GM23338 (cell line): Measurements from ENCODE around the gene SH3RF3. TPM values are rescaled to one million over a fixed set of nuclear protein-coding genes. Genes with fewer than 3 reads are reported as not detected.

Experiments used
- ATAC-seq: fragments of 200-7000 bp; cut with Tn5 transposase; 3 replicates; pipeline ENCODE4 v1.9.1; 2020
- DNase-seq: peaks from one replicate; pipeline ENCODE4 v3.0.0-alpha.2; 2015; ENCODE audit warnings: low spot score
- H2AFZ ChIP-seq: fragments of 200-600 bp; sonication (generic); 2 replicates; pipeline ENCODE4 v1.8.0; 2016; ENCODE audit warnings: antibody characterized with exemption, mild to moderate bottlenecking, moderate library complexity
- H3F3A ChIP-seq: fragments of 200-600 bp; sonication (generic); replicated peaks from 2 replicates; pipeline ENCODE4 v1.8.0; 2017; ENCODE audit warnings: antibody characterized with exemption, mixed run types, low read depth
- H3K27ac ChIP-seq: fragments of 200-600 bp; sonication (generic); 2 replicates; pipeline ENCODE4 v1.6.1; 2016; ENCODE audit warnings: low read depth
- H3K27me3 ChIP-seq: fragments of 200-600 bp; sonication (generic); 2 replicates; pipeline ENCODE4 v1.8.0; 2016; ENCODE audit warnings: mild to moderate bottlenecking, mixed run types, moderate library complexity; ENCODE audit not compliant: insufficient read depth
- H3K36me3 ChIP-seq: fragments of 200-600 bp; sonication (generic); 2 replicates; pipeline ENCODE4 v1.8.0; 2016; ENCODE audit warnings: mild to moderate bottlenecking; ENCODE audit not compliant: insufficient read depth
- H3K4me1 ChIP-seq: fragments of 200-600 bp; sonication (generic); 2 replicates; pipeline ENCODE4 v1.8.0; 2016; ENCODE audit warnings: mild to moderate bottlenecking, moderate library complexity; ENCODE audit not compliant: insufficient read depth
- H3K4me2 ChIP-seq: fragments of 200-600 bp; sonication (generic); 2 replicates; pipeline ENCODE4 v1.7.1; 2017; ENCODE audit warnings: mixed run types
- H3K4me3 ChIP-seq: fragments of 200-600 bp; sonication (generic); 2 replicates; pipeline ENCODE4 v1.6.1; 2016; ENCODE audit warnings: mixed run types
- H3K79me2 ChIP-seq: fragments of 200-600 bp; sonication (generic); replicated peaks from 2 replicates; pipeline ENCODE4 v1.8.0; 2017; ENCODE audit warnings: mild to moderate bottlenecking; ENCODE audit not compliant: insufficient read depth
- H3K9me2 ChIP-seq: fragments of 200-600 bp; sonication (generic); 2 replicates; pipeline ENCODE4 v1.8.0; 2017; ENCODE audit not compliant: insufficient read depth
- H4K20me1 ChIP-seq: fragments of 200-600 bp; sonication (generic); replicated peaks from 2 replicates; pipeline ENCODE4 v1.8.0; 2017; ENCODE audit warnings: mild to moderate bottlenecking; ENCODE audit not compliant: insufficient read depth
- H3K27ac Mint-ChIP-seq: 2 replicates; pipeline ENCODE4 v1.8.0; 2020; ENCODE audit warnings: inconsistent platforms, mild to moderate bottlenecking, moderate library complexity, mixed read lengths
- H3K27me3 Mint-ChIP-seq: 3 replicates; pipeline ENCODE4 v1.8.0; 2022; ENCODE audit warnings: low read depth, mild to moderate bottlenecking, moderate library complexity, mixed read lengths, inconsistent platforms; ENCODE audit not compliant: insufficient read depth, poor library complexity
- H3K36me3 Mint-ChIP-seq: 3 replicates; pipeline ENCODE4 v1.8.0; 2021; ENCODE audit warnings: low read depth, mild to moderate bottlenecking, inconsistent platforms, moderate library complexity, mixed read lengths
- H3K4me1 Mint-ChIP-seq: 3 replicates; pipeline ENCODE4 v1.8.0; 2020; ENCODE audit warnings: mild to moderate bottlenecking, inconsistent platforms, mixed read lengths
- H3K4me3 Mint-ChIP-seq: 3 replicates; pipeline ENCODE4 v1.8.0; 2021; ENCODE audit warnings: moderate library complexity, mild to moderate bottlenecking, inconsistent platforms, mixed read lengths
- H3K9me3 Mint-ChIP-seq: 3 replicates; pipeline ENCODE4 v1.8.0; 2020; ENCODE audit warnings: moderate library complexity, mild to moderate bottlenecking, inconsistent platforms, mixed read lengths
- CREB1 ChIP-seq: fragments of 250-450 bp; sonication (Bioruptor Pico); IDR thresholded peaks from 2 replicates; pipeline ENCODE4 v1.5.0; 2020; ENCODE audit warnings: low read depth, mild to moderate bottlenecking, moderate library complexity
- EZH2 ChIP-seq: fragments of 200-600 bp; sonication (generic); IDR thresholded peaks from one replicate; pipeline ENCODE4 v1.8.0; 2017; ENCODE audit warnings: antibody characterized with exemption, mild to moderate bottlenecking, low read depth; ENCODE audit not compliant: unreplicated experiment
- EZH2phosphoT487 ChIP-seq: fragments of 200-600 bp; sonication (generic); IDR thresholded peaks from one replicate; pipeline ENCODE4 v1.8.1; 2018; ENCODE audit warnings: antibody characterized with exemption; ENCODE audit not compliant: unreplicated experiment
- JUNB ChIP-seq: IDR thresholded peaks from one replicate; pipeline ENCODE4 v1.6.1; 2016; ENCODE audit warnings: antibody characterized with exemption; ENCODE audit not compliant: unreplicated experiment
- NANOG ChIP-seq: IDR thresholded peaks from 2 replicates; pipeline ENCODE4 v1.6.1; 2016; ENCODE audit warnings: antibody characterized with exemption, borderline replicate concordance
- POLR2AphosphoS5 ChIP-seq: IDR thresholded peaks from 2 replicates; pipeline ENCODE4 v1.6.1; 2016; ENCODE audit warnings: antibody characterized with exemption, low read depth
- STAT1 ChIP-seq: IDR thresholded peaks from one replicate; pipeline ENCODE4 v1.6.1; 2016; ENCODE audit warnings: antibody characterized with exemption; ENCODE audit not compliant: unreplicated experiment
- ZNF114 ChIP-seq: fragments of 250-450 bp; sonication (Bioruptor Pico); IDR thresholded peaks from 2 replicates; pipeline ENCODE4 v1.5.0; 2020; ENCODE audit warnings: mild to moderate bottlenecking, moderate library complexity
- ZNF331 ChIP-seq: fragments of 250-450 bp; sonication (Bioruptor Pico); IDR thresholded peaks from 2 replicates; pipeline ENCODE4 v1.5.0; 2020; ENCODE audit warnings: low read depth, mild to moderate bottlenecking, moderate library complexity
- polyA plus RNA-seq: library from polyadenylated mRNA; unstranded; fragments of >200 nt; fragmentation: Nextera tagmentation; extraction: Ambion mirVana; gene quantifications from 2 replicates; pipeline ENCODE4 v1.2.1, GENCODE V29; 2016
- total RNA-seq: library from RNA; depleted of rRNA; stranded (reverse); fragments of >200 nt; shearing (Covaris generic); gene quantifications from 2 replicates; pipeline ENCODE4 v1.2.3, GENCODE V29; 2014
- TF ChIP-seq, protein P1 (sequence below), 2 experiments: fragments of 200-600 bp in 1 of 2; sonication (generic) in 1 of 2; conservative IDR thresholded peaks; 2 replicates each; pipeline versions ENCODE4 v1.5.1 to v1.6.1; 2016 to 2017; ENCODE audit warnings: antibody characterized with exemption in 2 of 2, low read depth in 2 of 2, mild to moderate bottlenecking in 2 of 2, moderate library complexity in 1 of 2
- TF ChIP-seq, protein P2 (sequence below): IDR thresholded peaks from one replicate; pipeline ENCODE4 v1.6.1; 2018; ENCODE audit warnings: antibody characterized with exemption; ENCODE audit not compliant: unreplicated experiment
- TF ChIP-seq, protein P3 (sequence below): IDR thresholded peaks from 2 replicates; pipeline ENCODE4 v1.6.1; 2016; ENCODE audit warnings: antibody characterized with exemption
- TF ChIP-seq, protein P4 (sequence below): fragments of 250-450 bp; sonication (Bioruptor Pico); IDR thresholded peaks from 2 replicates; pipeline ENCODE4 v1.5.0; 2020; ENCODE audit warnings: mild to moderate bottlenecking, moderate library complexity

SH3RF3 gene
- total and polyA plus RNA-seq, 2 experiments from 2014 or later, result 0.11 to 0.63 TPM

DNA sequence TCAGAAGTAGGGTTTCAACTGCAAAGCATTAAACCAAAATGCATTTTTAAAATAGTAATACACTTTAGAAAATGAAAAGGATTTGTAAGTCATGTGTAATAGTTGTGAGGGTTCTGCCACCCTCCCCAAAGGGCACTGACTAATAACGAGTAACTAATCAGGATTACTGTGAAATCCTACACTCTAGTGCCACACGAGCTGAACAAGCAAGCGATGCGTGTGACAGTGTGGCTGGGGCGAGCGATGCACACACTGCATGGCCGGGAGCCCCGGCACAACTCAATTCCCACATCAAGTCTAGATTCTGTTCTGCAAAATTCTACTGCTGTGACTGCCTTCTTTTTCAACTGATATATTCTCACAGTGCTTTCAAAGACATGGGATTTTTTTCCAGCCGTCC, 328.4 kb downstream of the SH3RF3 start:
- ATAC-seq (no peak), DNase-seq (no peak)
- Histone ChIP-seq H3K79me2 (no peaks in the 10 kb centered on the region), H3K27me3 (no peaks in the 10 kb centered on the region), H3K27ac (no peak overlapping the region), H3K4me1 (no peaks in the 10 kb centered on the region), H3K4me2 (no peak overlapping the region), H3K4me3 (no peak overlapping the region), H2AFZ (no peak overlapping the region), H3F3A (no peaks in the 10 kb centered on the region), H4K20me1 (no peaks in the 10 kb centered on the region), H3K36me3 (no peaks in the 10 kb centered on the region), H3K9me2 (no peaks in the 10 kb centered on the region)
- Mint-ChIP-seq H3K4me3 (no peak overlapping the region), H3K36me3 (no peaks in the 10 kb centered on the region), H3K27ac (no peak overlapping the region), H3K27me3 (peaks cover 7% of the 10 kb centered on the region), H3K4me1 (no peaks in the 10 kb centered on the region), H3K9me3 (no peaks in the 10 kb centered on the region)
- TF ChIP-seq POLR2AphosphoS5 (no peak), EZH2phosphoT487 (no peak), EZH2 (no peak), CREB1 (CRISPR knock-in tag) (no peak), ZNF331 (CRISPR knock-in tag) (no peak), NANOG (no peak), ZNF114 (no peak), STAT1 (no peak), JUNB (no peak)
- TF ChIP-seq, protein P1, sequence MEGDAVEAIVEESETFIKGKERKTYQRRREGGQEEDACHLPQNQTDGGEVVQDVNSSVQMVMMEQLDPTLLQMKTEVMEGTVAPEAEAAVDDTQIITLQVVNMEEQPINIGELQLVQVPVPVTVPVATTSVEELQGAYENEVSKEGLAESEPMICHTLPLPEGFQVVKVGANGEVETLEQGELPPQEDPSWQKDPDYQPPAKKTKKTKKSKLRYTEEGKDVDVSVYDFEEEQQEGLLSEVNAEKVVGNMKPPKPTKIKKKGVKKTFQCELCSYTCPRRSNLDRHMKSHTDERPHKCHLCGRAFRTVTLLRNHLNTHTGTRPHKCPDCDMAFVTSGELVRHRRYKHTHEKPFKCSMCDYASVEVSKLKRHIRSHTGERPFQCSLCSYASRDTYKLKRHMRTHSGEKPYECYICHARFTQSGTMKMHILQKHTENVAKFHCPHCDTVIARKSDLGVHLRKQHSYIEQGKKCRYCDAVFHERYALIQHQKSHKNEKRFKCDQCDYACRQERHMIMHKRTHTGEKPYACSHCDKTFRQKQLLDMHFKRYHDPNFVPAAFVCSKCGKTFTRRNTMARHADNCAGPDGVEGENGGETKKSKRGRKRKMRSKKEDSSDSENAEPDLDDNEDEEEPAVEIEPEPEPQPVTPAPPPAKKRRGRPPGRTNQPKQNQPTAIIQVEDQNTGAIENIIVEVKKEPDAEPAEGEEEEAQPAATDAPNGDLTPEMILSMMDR (conservative IDR thresholded peaks at IDR 0.05; ENCODE audit: low read depth in 2 of 2), result no peak
- TF ChIP-seq, protein P2, sequence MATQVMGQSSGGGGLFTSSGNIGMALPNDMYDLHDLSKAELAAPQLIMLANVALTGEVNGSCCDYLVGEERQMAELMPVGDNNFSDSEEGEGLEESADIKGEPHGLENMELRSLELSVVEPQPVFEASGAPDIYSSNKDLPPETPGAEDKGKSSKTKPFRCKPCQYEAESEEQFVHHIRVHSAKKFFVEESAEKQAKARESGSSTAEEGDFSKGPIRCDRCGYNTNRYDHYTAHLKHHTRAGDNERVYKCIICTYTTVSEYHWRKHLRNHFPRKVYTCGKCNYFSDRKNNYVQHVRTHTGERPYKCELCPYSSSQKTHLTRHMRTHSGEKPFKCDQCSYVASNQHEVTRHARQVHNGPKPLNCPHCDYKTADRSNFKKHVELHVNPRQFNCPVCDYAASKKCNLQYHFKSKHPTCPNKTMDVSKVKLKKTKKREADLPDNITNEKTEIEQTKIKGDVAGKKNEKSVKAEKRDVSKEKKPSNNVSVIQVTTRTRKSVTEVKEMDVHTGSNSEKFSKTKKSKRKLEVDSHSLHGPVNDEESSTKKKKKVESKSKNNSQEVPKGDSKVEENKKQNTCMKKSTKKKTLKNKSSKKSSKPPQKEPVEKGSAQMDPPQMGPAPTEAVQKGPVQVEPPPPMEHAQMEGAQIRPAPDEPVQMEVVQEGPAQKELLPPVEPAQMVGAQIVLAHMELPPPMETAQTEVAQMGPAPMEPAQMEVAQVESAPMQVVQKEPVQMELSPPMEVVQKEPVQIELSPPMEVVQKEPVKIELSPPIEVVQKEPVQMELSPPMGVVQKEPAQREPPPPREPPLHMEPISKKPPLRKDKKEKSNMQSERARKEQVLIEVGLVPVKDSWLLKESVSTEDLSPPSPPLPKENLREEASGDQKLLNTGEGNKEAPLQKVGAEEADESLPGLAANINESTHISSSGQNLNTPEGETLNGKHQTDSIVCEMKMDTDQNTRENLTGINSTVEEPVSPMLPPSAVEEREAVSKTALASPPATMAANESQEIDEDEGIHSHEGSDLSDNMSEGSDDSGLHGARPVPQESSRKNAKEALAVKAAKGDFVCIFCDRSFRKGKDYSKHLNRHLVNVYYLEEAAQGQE, result no peak
- TF ChIP-seq, protein P3, sequence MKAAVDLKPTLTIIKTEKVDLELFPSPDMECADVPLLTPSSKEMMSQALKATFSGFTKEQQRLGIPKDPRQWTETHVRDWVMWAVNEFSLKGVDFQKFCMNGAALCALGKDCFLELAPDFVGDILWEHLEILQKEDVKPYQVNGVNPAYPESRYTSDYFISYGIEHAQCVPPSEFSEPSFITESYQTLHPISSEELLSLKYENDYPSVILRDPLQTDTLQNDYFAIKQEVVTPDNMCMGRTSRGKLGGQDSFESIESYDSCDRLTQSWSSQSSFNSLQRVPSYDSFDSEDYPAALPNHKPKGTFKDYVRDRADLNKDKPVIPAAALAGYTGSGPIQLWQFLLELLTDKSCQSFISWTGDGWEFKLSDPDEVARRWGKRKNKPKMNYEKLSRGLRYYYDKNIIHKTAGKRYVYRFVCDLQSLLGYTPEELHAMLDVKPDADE, result no peak
- TF ChIP-seq, protein P4, sequence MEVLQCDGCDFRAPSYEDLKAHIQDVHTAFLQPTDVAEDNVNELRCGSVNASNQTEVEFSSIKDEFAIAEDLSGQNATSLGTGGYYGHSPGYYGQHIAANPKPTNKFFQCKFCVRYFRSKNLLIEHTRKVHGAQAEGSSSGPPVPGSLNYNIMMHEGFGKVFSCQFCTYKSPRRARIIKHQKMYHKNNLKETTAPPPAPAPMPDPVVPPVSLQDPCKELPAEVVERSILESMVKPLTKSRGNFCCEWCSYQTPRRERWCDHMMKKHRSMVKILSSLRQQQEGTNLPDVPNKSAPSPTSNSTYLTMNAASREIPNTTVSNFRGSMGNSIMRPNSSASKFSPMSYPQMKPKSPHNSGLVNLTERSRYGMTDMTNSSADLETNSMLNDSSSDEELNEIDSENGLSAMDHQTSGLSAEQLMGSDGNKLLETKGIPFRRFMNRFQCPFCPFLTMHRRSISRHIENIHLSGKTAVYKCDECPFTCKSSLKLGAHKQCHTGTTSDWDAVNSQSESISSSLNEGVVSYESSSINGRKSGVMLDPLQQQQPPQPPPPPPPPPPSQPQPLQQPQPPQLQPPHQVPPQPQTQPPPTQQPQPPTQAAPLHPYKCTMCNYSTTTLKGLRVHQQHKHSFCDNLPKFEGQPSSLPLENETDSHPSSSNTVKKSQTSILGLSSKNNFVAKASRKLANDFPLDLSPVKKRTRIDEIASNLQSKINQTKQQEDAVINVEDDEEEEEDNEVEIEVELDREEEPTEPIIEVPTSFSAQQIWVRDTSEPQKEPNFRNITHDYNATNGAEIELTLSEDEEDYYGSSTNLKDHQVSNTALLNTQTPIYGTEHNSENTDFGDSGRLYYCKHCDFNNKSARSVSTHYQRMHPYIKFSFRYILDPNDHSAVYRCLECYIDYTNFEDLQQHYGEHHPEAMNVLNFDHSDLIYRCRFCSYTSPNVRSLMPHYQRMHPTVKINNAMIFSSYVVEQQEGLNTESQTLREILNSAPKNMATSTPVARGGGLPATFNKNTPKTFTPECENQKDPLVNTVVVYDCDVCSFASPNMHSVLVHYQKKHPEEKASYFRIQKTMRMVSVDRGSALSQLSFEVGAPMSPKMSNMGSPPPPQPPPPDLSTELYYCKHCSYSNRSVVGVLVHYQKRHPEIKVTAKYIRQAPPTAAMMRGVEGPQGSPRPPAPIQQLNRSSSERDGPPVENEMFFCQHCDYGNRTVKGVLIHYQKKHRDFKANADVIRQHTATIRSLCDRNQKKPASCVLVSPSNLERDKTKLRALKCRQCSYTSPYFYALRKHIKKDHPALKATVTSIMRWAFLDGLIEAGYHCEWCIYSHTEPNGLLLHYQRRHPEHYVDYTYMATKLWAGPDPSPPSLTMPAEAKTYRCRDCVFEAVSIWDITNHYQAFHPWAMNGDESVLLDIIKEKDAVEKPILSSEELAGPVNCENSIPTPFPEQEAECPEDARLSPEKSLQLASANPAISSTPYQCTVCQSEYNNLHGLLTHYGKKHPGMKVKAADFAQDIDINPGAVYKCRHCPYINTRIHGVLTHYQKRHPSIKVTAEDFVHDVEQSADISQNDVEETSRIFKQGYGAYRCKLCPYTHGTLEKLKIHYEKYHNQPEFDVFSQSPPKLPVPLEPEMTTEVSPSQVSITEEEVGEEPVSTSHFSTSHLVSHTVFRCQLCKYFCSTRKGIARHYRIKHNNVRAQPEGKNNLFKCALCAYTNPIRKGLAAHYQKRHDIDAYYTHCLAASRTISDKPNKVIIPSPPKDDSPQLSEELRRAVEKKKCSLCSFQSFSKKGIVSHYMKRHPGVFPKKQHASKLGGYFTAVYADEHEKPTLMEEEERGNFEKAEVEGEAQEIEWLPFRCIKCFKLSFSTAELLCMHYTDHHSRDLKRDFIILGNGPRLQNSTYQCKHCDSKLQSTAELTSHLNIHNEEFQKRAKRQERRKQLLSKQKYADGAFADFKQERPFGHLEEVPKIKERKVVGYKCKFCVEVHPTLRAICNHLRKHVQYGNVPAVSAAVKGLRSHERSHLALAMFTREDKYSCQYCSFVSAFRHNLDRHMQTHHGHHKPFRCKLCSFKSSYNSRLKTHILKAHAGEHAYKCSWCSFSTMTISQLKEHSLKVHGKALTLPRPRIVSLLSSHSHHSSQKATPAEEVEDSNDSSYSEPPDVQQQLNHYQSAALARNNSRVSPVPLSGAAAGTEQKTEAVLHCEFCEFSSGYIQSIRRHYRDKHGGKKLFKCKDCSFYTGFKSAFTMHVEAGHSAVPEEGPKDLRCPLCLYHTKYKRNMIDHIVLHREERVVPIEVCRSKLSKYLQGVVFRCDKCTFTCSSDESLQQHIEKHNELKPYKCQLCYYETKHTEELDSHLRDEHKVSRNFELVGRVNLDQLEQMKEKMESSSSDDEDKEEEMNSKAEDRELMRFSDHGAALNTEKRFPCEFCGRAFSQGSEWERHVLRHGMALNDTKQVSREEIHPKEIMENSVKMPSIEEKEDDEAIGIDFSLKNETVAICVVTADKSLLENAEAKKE, result no peak
